Keratinocyte (primary cell): ENCODE results near the gene CEACAM8. TPM values are rescaled to one million over a fixed set of nuclear protein-coding genes. Genes with fewer than 3 reads are reported as not detected.
A peak's percentile ranks its signal among the peaks of the same experiment; 100 is the strongest.

ENCODE experiments used
- DNase-seq: peaks from one replicate; pipeline ENCODE4 v3.0.0-alpha.2; 2011; ENCODE audit warnings: low read depth, missing footprints, low spot score
- FAIRE-seq: peaks from 2 replicates; lab custom pipeline; 2011; peaks lifted over from hg19 to GRCh38; lab: Jason Lieb, UNC
- H2AFZ ChIP-seq: 2 replicates; pipeline ENCODE4 v1.6.0; 2012; ENCODE audit warnings: low read length, control low read depth, inconsistent platforms; ENCODE audit not compliant: control insufficient read depth
- H3K27ac ChIP-seq: 2 replicates; pipeline ENCODE4 v1.5.1; 2011; ENCODE audit warnings: low read length; ENCODE audit not compliant: control insufficient read depth, insufficient read depth
- H3K27me3 ChIP-seq: 3 replicates; pipeline ENCODE4 v1.6.0; 2011; ENCODE audit warnings: low read length; ENCODE audit not compliant: control insufficient read depth, insufficient read depth; ENCODE audit errors: extremely low read depth
- H3K36me3 ChIP-seq, 2 experiments: 2 replicates in 1 of 2; 3 replicates in 1 of 2; pipeline ENCODE4 v1.5.1; 2011; ENCODE audit warnings: low read length in 2 of 2, mild to moderate bottlenecking in 1 of 2; ENCODE audit not compliant: control insufficient read depth in 2 of 2, insufficient read depth in 2 of 2; ENCODE audit errors: extremely low read depth in 1 of 2
- H3K4me1 ChIP-seq: 3 replicates; pipeline ENCODE4 v1.5.1; 2011; ENCODE audit warnings: low read length; ENCODE audit not compliant: control insufficient read depth, insufficient read depth; ENCODE audit errors: extremely low read depth
- H3K4me2 ChIP-seq: 3 replicates; pipeline ENCODE4 v1.6.0; 2011; ENCODE audit warnings: low read depth, low read length; ENCODE audit not compliant: control insufficient read depth, insufficient read depth; ENCODE audit errors: extremely low read depth
- H3K4me3 ChIP-seq, 3 experiments: fragments of 200-600 bp in 1 of 3; sonication (generic) in 1 of 3; 2 replicates in 2 of 3; 3 replicates in 1 of 3; pipeline ENCODE4 v1.5.1; 2011 to 2016; ENCODE audit warnings: low read length in 3 of 3, mild to moderate bottlenecking in 3 of 3, control low read depth in 2 of 3, inconsistent platforms in 1 of 3, low read depth in 1 of 3, mixed read lengths in 1 of 3, mixed run types in 1 of 3, moderate library complexity in 1 of 3; ENCODE audit not compliant: control insufficient read depth in 2 of 3, insufficient read depth in 2 of 3; ENCODE audit errors: extremely low read depth in 1 of 3
- H3K79me2 ChIP-seq: 2 replicates; pipeline ENCODE4 v1.6.0; 2012; ENCODE audit warnings: low read length; ENCODE audit not compliant: control insufficient read depth, insufficient read depth
- H3K9ac ChIP-seq: 3 replicates; pipeline ENCODE4 v1.6.0; 2011; ENCODE audit warnings: low read length; ENCODE audit not compliant: control insufficient read depth, insufficient read depth; ENCODE audit errors: extremely low read depth
- H3K9me1 ChIP-seq: 3 replicates; pipeline ENCODE4 v1.6.0; 2011; ENCODE audit warnings: low read length; ENCODE audit not compliant: control insufficient read depth, insufficient read depth; ENCODE audit errors: extremely low read depth
- H3K9me3 ChIP-seq: 2 replicates; pipeline ENCODE4 v1.5.1; 2012; ENCODE audit warnings: low read depth, low read length; ENCODE audit not compliant: control insufficient read depth
- H4K20me1 ChIP-seq: 3 replicates; pipeline ENCODE4 v1.6.0; 2011; ENCODE audit warnings: low read length; ENCODE audit not compliant: control insufficient read depth, insufficient read depth; ENCODE audit errors: extremely low read depth
- EZH2 ChIP-seq: IDR thresholded peaks from one replicate; pipeline ENCODE4 v1.6.1; 2012; ENCODE audit warnings: inconsistent platforms, mild to moderate bottlenecking, low read length, moderate library complexity
- dilution Hi-C: fragments of 300-500 bp; cut with MboI; formaldehyde crosslinking; loops from one replicate; pipeline ENCODE4 v1.7.0; 2020; ENCODE audit warnings: low sequenced_read_pairs; ENCODE audit not compliant: extremely low pct_ligation_motif_present
- polyA plus RNA-seq, 5 experiments: library from polyadenylated mRNA; depleted of rRNA in 3 of 5; stranded (reverse) in 3 of 5; stranded (forward) in 1 of 5; unstranded in 1 of 5; fragments of >200 nt; gene quantifications; 1 replicate in 1 of 5; 2 replicates in 3 of 5; 3 replicates in 1 of 5; pipeline versions ENCODE4 v1.2.1 to v1.2.3, GENCODE V29; 2011 to 2012; ENCODE audit warnings: missing spikeins in 2 of 5, low read depth in 1 of 5, low replicate concordance in 1 of 5
- TF ChIP-seq, protein P1 (sequence below), 3 experiments: IDR thresholded peaks in 1 of 3; conservative IDR thresholded peaks in 1 of 3; optimal IDR thresholded peaks in 1 of 3; 2 replicates in 2 of 3; 3 replicates in 1 of 3; pipeline versions ENCODE3 to v1.5.1; 2011; ENCODE audit warnings: low read length in 3 of 3, mild to moderate bottlenecking in 3 of 3, moderate library complexity in 2 of 3, control low read depth in 1 of 3, inconsistent platforms in 1 of 3; ENCODE audit not compliant: insufficient read depth in 2 of 3; ENCODE audit errors: extremely low read depth in 1 of 3

The CEACAM8 gene
- polyA plus RNA-seq, 1 donor (not counting 4 experiments of a cell fraction or from before 2014, with no cell fraction given), result not detected

DNA sequence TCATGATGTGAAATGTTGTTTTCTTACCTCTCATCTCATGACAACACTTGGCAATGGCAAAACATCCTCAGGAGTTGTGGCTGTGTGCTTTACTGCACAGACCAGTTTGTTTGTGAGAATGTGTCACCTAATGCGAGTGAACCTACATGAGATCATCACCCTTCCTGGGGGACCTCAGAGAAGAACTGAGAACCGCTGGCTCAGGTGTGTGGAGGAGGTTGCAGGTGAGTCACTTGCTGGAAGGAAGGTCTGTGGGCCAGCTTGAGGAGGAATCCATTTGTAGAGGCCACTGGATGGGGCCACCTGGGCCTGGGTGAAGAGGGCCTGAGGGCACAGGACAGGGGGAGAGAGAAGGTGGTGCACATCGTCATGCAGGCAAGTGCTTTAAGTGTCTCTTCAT lies 63.4 kb downstream of the CEACAM8 start:
- dilution Hi-C loops, result no loop called here
- Histone ChIP-seq H3K4me3 (no peak overlapping the region), H3K9me3 (no peaks in the 10 kb centered on the region), H3K79me2 (no peaks in the 10 kb centered on the region), H3K9me1 (no peaks in the 10 kb centered on the region), H3K4me1 (peaks cover 14% of the 10 kb centered on the region), H2AFZ (no peak overlapping the region), H3K27ac (no peak overlapping the region), H3K4me2 (no peak overlapping the region), H3K9ac (no peak overlapping the region), H3K27me3 (no peaks in the 10 kb centered on the region), H4K20me1 (no peaks in the 10 kb centered on the region), H3K36me3 (no peaks in the 10 kb centered on the region)
- no peak for FAIRE-seq
- no peak for TF ChIP-seq EZH2
- TF ChIP-seq, protein P1, sequence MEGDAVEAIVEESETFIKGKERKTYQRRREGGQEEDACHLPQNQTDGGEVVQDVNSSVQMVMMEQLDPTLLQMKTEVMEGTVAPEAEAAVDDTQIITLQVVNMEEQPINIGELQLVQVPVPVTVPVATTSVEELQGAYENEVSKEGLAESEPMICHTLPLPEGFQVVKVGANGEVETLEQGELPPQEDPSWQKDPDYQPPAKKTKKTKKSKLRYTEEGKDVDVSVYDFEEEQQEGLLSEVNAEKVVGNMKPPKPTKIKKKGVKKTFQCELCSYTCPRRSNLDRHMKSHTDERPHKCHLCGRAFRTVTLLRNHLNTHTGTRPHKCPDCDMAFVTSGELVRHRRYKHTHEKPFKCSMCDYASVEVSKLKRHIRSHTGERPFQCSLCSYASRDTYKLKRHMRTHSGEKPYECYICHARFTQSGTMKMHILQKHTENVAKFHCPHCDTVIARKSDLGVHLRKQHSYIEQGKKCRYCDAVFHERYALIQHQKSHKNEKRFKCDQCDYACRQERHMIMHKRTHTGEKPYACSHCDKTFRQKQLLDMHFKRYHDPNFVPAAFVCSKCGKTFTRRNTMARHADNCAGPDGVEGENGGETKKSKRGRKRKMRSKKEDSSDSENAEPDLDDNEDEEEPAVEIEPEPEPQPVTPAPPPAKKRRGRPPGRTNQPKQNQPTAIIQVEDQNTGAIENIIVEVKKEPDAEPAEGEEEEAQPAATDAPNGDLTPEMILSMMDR (optimal IDR thresholded peaks at IDR 0.05 in 1 of 3, IDR thresholded peaks at IDR 0.05 in 1 of 3, conservative IDR thresholded peaks at IDR 0.05 in 1 of 3; ENCODE audit: extremely low read depth in 1 of 3, insufficient read depth in 2 of 3, low read length in 3 of 3), result no peak
- DNase-seq, result peak; percentile 26

Other genes starting within 250 kb of the CEACAM8 start
- 3.0 to 10.2 TPM (median 5.1 TPM) in 3 replicates for gene CNFN, start 204.6 kb downstream of the CEACAM8 start, polyA plus RNA-seq
- gene LIPE, start 167.5 kb downstream of the CEACAM8 start, polyA plus RNA-seq, result 5.0 to 9.1 TPM (median 6.1 TPM) in 3 replicates
- gene CXCL17, start 152.0 kb downstream of the CEACAM8 start, polyA plus RNA-seq, result 0.06 TPM in 1 of 3 replicates, not detected in the others
- gene CEACAM1, start 66.4 kb downstream of the CEACAM8 start, polyA plus RNA-seq, result 1.4 to 3.3 TPM (median 2.2 TPM) in 3 replicates
- gene PSG3, start 145.6 kb upstream of the CEACAM8 start, polyA plus RNA-seq, result not detected in 3 replicates
- gene PSG8, start 170.8 kb upstream of the CEACAM8 start, polyA plus RNA-seq, result not detected in 3 replicates